Rectal smooth muscle tissue (tissue), 1 donor: ENCODE data around the gene PHACTR1.
"Not testable (repeated sequence)": the region's sequence is repeated elsewhere in the genome, so short reads cannot be mapped to it uniquely, and the experiment has no call there.

Experiments used
- H3K27ac ChIP-seq: one replicate; pipeline ENCODE4 v1.7.0; 2013; ENCODE audit warnings: low read depth, low read length, inconsistent platforms
- H3K27me3 ChIP-seq: one replicate; pipeline ENCODE4 v1.7.0; 2013; ENCODE audit warnings: low read length; ENCODE audit not compliant: control insufficient read depth, insufficient read depth
- H3K36me3 ChIP-seq: one replicate; pipeline ENCODE4 v1.7.0; 2013; ENCODE audit warnings: low read length; ENCODE audit not compliant: control insufficient read depth, insufficient read depth
- H3K4me1 ChIP-seq: one replicate; pipeline ENCODE4 v1.7.0; 2013; ENCODE audit warnings: low read length; ENCODE audit not compliant: control insufficient read depth, insufficient read depth
- H3K4me3 ChIP-seq: one replicate; pipeline ENCODE4 v1.7.0; 2013; ENCODE audit warnings: low read length
- H3K9ac ChIP-seq: one replicate; pipeline ENCODE4 v1.7.0; 2013; ENCODE audit warnings: low read length

PHACTR1 gene

DNA sequence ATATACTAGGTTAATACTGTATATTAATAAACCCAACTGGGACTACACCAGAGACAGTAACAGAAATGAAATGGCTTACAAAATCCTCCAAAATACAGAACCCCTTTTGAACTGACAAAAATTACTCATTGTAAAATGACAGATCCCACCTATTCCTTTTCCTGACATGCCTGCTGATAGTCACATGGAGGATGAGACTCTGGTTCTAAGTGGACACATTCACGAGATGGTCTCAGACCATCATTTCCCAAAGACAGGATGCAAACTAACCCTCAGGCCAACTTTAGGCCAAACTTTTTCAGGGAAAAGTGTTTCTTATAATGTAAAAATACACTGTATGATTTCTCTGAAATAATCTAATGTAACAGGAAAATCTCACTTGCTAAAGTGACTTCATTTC is 589.2 kb downstream of the PHACTR1 start:
- no peak overlapping the region for H3K27ac ChIP-seq
- H3K4me1 ChIP-seq, result peaks cover 11% of the 10 kb centered on the region
- H3K4me3 ChIP-seq, result no peak overlapping the region
- H3K36me3 ChIP-seq, result peaks cover 9% of the 10 kb centered on the region
- H3K27me3 ChIP-seq, result no peaks in the 10 kb centered on the region
- H3K9ac ChIP-seq, result no peak overlapping the region

DNA sequence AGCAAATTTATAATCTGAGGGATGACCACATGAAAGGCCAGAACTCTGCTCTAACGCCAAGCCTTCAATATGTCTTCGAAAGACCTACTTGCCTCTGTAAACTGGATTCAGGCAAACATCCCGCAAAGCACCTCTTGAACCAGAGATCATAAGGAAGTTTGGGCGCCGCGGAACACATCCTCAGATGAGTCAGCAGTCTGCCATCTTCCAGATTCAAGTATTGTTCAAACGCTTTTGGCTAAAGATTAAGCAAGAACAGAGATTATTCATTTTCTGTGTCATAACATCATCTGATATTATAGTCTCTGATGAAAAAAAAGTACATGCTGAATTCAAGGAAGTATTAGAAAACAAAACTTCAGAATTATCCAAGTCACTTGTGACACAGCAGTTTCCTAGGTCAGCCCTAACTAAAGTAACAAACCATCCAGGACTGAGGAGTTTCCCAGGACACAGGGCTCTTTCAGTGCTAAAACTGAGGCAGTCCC is 591.0 kb downstream of the PHACTR1 start:
- H3K27me3 ChIP-seq, result no peaks in the 10 kb centered on the region
- no peak overlapping the region for H3K4me3 ChIP-seq
- H3K4me1 ChIP-seq, result peaks cover 8% of the 10 kb centered on the region
- peaks cover 9% of the 10 kb centered on the region for H3K36me3 ChIP-seq
- H3K9ac ChIP-seq, result no peak overlapping the region
- no peak overlapping the region for H3K27ac ChIP-seq

DNA sequence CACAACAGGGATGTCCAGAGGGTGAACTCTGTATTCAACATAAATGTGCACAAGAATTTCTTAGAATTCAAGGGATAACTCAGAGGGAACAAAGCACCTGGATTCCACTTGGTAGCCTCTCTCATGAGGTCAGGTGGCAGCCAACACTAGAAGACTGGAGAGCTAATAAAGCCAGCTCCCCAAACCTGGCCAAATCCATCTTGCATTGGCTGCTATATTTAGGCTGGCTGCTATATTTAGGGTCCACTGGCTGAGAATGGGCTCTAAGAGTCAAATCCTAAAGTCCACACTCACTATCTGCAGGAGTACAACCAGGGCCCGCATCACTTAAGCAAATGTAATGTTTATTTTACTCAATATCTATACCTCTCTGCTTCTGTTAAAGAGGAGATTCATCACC is 591.8 kb downstream of the PHACTR1 start:
- Histone ChIP-seq H3K36me3 (peaks cover 9% of the 10 kb centered on the region), H3K27ac (no peak overlapping the region), H3K27me3 (no peaks in the 10 kb centered on the region), H3K9ac (no peak overlapping the region), H3K4me3 (no peak overlapping the region), H3K4me1 (peaks cover 4% of the 10 kb centered on the region)

DNA sequence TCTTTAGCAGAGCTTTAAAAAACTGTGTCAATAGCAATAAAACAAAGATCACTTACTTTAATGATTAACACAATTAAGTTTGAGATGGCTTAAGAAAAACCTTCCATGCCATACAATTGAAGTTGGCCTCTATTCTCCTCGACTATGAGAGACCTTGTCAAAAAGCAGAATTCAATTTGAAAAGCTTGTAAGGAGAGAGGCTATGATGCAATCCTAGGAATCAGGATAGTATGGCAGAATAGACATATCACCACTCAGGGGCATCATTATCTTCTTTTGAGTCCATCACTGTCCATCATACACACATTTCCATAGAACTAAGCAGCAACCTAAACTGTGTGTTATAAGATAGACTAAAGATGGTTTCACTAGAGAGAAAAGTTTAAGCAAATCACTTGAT is 594.6 kb downstream of the PHACTR1 start:
- H3K9ac ChIP-seq, result no peak overlapping the region
- H3K27me3 ChIP-seq, result no peaks in the 10 kb centered on the region
- H3K4me3 ChIP-seq, result no peak overlapping the region
- H3K27ac ChIP-seq, result no peak overlapping the region
- H3K36me3 ChIP-seq, result peaks cover 12% of the 10 kb centered on the region
- H3K4me1 ChIP-seq, result no peaks in the 10 kb centered on the region

DNA sequence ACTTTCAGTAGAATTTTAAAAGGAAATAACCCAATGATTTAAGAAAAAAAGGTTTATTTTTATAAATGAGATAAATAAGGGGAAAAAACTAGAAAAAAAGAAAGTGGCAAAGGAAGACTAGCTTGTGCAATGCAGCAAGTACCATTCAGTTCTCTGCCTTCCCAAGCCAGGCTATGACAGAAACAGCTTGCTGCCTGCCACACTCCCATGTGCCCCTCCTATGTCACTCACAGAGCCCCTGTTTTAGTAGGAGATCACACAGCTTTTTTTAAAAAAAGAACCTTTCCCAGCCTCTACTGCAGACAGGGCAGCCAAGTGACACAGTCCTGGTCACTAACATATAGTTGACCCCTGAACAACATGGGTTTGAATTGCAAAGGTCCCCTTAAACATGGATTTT is 598.2 kb downstream of the PHACTR1 start:
- H3K36me3 ChIP-seq, result peaks cover 6% of the 10 kb centered on the region
- no peak overlapping the region for H3K9ac ChIP-seq
- H3K4me1 ChIP-seq, result no peaks in the 10 kb centered on the region
- no peak overlapping the region for H3K27ac ChIP-seq
- H3K27me3 ChIP-seq, result no peaks in the 10 kb centered on the region
- H3K4me3 ChIP-seq, result no peak overlapping the region

DNA sequence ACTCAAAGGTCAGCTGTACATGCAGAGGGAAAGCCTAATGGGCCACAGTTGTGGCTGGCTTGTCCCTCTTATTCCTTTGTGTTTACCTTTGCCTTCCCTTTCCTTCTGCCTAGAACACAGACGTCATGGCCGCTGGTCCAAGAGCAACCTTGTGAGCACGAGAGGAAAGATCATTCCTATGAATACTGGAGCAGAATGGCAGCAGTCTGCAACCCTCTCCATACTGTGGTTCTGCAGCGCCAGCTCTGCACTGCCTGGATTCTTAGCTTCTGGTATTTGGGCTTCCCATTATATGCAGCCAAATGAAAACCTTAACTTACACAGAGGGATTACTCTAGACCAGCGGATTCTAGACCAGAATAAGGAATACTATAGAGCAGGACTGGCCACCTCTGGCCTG is 599.3 kb downstream of the PHACTR1 start:
- Histone ChIP-seq H3K9ac (no peak overlapping the region), H3K27me3 (no peaks in the 10 kb centered on the region), H3K4me3 (no peak overlapping the region), H3K36me3 (peaks cover 9% of the 10 kb centered on the region), H3K4me1 (no peaks in the 10 kb centered on the region), H3K27ac (no peak overlapping the region)

DNA sequence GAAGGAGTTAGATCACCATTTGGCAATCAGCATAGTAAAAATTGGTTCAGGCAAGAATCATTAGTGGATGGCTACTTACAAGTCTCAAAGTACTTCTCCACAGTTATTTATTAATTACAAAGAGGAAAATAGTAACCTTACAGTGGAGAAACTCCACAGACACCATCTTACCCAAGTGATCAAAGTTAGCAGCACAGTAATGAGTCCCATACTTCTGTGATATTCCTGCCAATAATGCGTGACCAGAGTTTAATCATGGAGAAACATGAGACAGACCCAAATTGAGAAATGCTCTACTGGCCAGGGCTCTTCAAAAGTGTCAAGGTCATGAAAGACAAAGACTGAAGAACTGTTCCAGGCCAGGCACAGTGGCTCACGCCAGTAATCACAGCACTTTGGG is 602.3 kb downstream of the PHACTR1 start:
- Histone ChIP-seq H3K4me3 (no peak overlapping the region), H3K9ac (no peak overlapping the region), H3K27me3 (no peaks in the 10 kb centered on the region), H3K4me1 (no peaks in the 10 kb centered on the region), H3K27ac (no peak overlapping the region), H3K36me3 (peaks cover 15% of the 10 kb centered on the region)

DNA sequence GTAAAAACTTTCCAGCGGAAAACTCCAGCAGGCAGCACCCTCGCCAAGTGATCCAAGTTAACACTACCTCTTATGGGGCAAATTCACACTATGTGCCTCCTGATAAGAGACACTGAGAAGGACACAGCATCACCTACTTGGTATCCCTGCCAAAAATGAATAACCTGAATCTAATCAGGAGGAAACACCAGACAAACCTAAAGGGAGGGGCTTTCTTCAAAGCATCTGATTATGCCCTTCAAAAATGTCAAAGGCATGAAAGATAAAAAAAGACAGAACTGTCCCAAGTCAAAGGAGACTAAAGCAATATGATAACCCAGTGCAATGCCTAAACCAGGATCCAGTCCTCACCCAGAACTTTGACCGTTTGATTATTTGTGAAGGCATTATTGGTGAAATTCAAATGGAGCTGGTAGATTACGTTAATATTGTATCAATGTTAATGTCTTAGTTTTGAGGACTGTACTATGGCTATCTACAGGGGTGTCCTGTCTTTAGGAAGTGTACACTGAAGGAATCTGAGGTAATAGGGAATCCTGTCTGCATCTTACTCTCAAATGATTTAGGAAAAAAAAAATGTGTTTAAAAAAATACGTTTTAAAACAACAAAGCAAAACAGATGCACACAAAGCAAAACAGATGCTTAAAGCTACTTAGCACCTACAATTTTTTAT is 603.5 kb downstream of the PHACTR1 start:
- Histone ChIP-seq H3K36me3 (peaks cover 15% of the 10 kb centered on the region), H3K27ac (no peak overlapping the region), H3K4me3 (no peak overlapping the region), H3K9ac (no peak overlapping the region), H3K4me1 (no peaks in the 10 kb centered on the region), H3K27me3 (no peaks in the 10 kb centered on the region)

DNA sequence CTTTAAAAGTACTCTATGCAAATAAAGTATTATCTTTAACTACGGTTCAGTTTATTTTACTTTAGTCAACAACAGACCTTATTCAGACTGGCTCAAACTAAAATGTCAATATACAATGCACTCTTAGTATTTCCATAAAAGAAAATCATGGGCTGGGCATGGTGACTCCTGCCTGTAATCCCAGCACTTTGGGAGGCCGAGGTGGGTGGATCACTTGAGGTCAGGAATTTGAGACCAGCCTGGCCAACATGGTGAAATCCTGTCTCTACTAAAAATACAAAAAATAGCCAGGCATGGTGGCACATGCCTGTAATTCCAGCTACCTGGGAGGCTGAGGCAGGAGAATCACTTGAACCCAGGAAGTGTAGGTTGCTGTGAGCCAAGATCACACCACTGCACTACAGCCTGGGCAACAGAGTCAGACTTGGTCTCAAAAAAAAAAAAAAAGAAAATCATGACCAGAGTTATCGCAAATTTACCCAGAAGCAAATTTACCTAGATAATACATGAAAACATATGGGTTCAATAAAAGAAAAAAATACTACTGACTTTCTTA is 609.5 kb downstream of the PHACTR1 start:
- not testable (repeated sequence) for H3K4me3 ChIP-seq, H3K4me1 ChIP-seq, H3K9ac ChIP-seq, H3K27me3 ChIP-seq, H3K27ac ChIP-seq, H3K36me3 ChIP-seq

DNA sequence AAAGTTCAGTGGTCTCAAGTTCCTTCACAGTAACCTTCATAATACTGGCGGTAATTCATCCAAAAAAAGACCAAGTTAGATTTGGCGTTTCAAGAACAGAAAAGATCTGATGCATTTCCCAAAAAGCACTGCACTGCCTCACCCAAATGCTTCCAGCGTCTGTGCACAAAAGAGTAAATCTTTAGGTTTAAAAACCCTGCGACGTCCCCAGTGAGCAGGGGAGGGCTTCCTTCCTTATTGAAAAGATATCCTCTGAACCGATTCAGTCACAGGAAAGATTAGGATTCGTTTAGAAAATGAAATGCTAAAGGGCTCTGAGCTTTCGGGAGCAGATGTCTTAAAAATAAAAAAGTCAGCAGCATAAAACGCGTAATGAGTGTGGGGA is 611.1 kb downstream of the PHACTR1 start:
- Histone ChIP-seq H3K36me3 (no peaks in the 10 kb centered on the region), H3K27me3 (no peaks in the 10 kb centered on the region), H3K27ac (peak overlapping the region; percentile 86), H3K4me1 (peaks cover 5% of the 10 kb centered on the region), H3K4me3 (peak overlapping the region; percentile 97), H3K9ac (peak overlapping the region; percentile 96)

DNA sequence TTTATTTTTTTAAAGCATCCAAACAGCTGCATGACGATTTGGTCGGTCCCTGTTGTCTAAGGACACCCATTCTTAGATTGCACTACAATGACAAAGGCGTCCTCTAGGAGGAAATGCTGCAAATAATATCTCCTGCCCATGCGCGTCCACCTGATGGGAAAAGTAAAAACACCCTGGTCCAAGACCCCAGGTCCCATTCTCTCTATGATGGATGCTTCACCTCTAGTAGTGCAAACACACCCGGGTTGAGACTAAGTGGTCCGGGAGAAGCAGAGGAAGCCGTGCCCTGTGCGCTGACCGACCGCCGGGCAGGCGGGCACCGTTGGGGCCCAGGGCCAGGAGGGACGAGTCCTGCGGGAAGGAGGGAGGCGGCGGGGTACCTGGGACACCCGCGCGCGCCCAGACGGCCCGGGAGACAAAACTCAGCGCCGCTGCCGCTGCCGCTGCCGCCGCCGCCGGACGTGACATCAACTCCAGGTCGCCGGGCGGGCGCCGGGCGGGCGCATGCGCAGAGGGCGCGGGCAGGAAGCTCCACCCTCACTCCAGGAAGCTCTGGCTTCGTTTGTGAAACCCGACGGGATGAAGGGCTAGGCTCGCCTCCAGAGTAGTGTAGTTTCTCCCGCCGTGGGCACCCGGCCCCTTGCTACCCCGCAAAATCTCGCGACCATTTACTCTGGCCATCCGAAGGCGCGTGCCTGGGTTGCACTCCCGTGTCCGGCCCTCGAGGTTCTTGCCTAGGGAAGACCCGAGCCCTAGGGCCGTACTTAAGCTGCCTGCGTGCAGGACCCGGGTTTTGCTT is 611.7 kb downstream of the PHACTR1 start, which contains the start of gene TBC1D7:
TBC1D7 (minus strand) TSS at position 462 of the 799 bp plus-strand sequence. CDS start 1,639 bp downstream, outside the sequence.
- peak within 1 kb of the TSS; percentile 86 for H3K27ac ChIP-seq
- H3K27me3 ChIP-seq, result no peaks in the 10 kb centered on the region
- H3K4me3 ChIP-seq, result peak within 1 kb of the TSS; percentile 97
- H3K9ac ChIP-seq, result peak within 1 kb of the TSS; percentile 96
- no peaks in the 10 kb centered on the region for H3K36me3 ChIP-seq
- peaks cover 5% of the 10 kb centered on the region for H3K4me1 ChIP-seq

DNA sequence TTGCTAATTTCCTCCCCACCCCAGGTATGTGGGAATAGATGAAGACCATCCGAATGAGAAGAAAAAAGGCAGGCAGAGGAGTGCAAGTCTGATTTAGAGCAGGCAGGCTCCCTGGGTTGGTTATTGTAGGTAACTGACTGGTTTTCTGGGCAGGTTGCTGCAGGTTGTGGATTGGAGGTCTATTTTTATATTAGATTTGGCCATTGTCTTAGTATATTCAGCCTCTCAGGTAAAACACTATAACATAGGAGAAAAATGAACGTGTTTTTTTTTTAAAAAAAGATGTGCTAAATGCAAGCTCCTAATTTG is 612.3 kb downstream of the PHACTR1 start:
- H3K27me3 ChIP-seq, result no peaks in the 10 kb centered on the region
- H3K4me1 ChIP-seq, result peaks cover 5% of the 10 kb centered on the region
- H3K27ac ChIP-seq, result peak overlapping the region; percentile 86
- H3K9ac ChIP-seq, result peak overlapping the region; percentile 66
- H3K36me3 ChIP-seq, result no peaks in the 10 kb centered on the region
- peak overlapping the region; percentile 80 for H3K4me3 ChIP-seq
